ENCODE measurements around the gene ASTN2. TPM values are rescaled to one million over a fixed set of nuclear protein-coding genes. Genes with fewer than 3 reads are reported as not detected.

Gene ASTN2
- total and polyA plus RNA-seq, 2 donors (not counting 3 experiments of a cell fraction or from before 2014, with no cell fraction given) = 1.0 to 1.9 TPM

- no TSS peak for BruUV-seq (replicated peaks)
- no peak overlapping the region for H3K4me2 ChIP-seq (ENCODE audit: insufficient read depth, low read length)
- H3K36me3 ChIP-seq (ENCODE audit: control insufficient read depth in 2 of 2, extremely low read depth in 1 of 2, insufficient read depth in 2 of 2, low read length in 2 of 2) = no peaks in the 10 kb centered on the region
- POLR2A ChIA-PET = no interaction called here
- no peaks in the 10 kb centered on the region for H3K9me1 ChIP-seq (replicated peaks; ENCODE audit: control insufficient read depth, extremely low read depth, insufficient read depth, low read length)
- dilution Hi-C loops (cut with MboI; ENCODE audit: extremely low pct_ligation_motif_present, low sequenced_read_pairs) = no loop called here
- H3K4me1 ChIP-seq (ENCODE audit: control insufficient read depth, extremely low read depth, insufficient read depth, low read length) = no peaks in the 10 kb centered on the region
- H3K4me3 ChIP-seq (replicated peaks in 1 of 3; ENCODE audit: insufficient read depth in 1 of 3, low read depth in 1 of 3, low read length in 3 of 3) = no peak overlapping the region
- no peaks in the 10 kb centered on the region for H3K27me3 ChIP-seq (ENCODE audit: control insufficient read depth in 2 of 2, insufficient read depth in 2 of 2, low read length in 2 of 2)
- intact Hi-C loops (cut with micrococcal nuclease) = no loop called here
- H3K79me2 ChIP-seq (ENCODE audit: control insufficient read depth, insufficient read depth, low read length) = no peaks in the 10 kb centered on the region
- CTCF ChIA-PET = no interaction called here
- FAIRE-seq (no peak), DNase-seq (ENCODE audit: low read depth, low spot score) (no peak)
- no peak overlapping the region for H2AFZ ChIP-seq (ENCODE audit: low read depth, low read length)
- no peak overlapping the region for H3K27ac ChIP-seq (ENCODE audit: insufficient read depth, low read depth, low read length)
- no peak overlapping the region for H3K9ac ChIP-seq (replicated peaks; ENCODE audit: extremely low read depth, insufficient read depth, low read length)
- no peaks in the 10 kb centered on the region for H4K20me1 ChIP-seq (replicated peaks; ENCODE audit: control insufficient read depth, extremely low read depth, insufficient read depth, low read length)
- TF ChIP-seq, protein P1, sequence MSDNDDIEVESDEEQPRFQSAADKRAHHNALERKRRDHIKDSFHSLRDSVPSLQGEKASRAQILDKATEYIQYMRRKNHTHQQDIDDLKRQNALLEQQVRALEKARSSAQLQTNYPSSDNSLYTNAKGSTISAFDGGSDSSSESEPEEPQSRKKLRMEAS (IDR thresholded peaks at IDR 0.05; ENCODE audit: insufficient read depth, insufficient read length) = no peak
- TF ChIP-seq MYC (IDR thresholded peaks at IDR 0.05; ENCODE audit: low read depth, low read length) (no peak), FOS (IDR thresholded peaks at IDR 0.05; ENCODE audit: borderline replicate concordance, insufficient read depth, low read length) (no peak), EZH2 (IDR thresholded peaks at IDR 0.05; ENCODE audit: borderline replicate concordance, low read depth, low read length, severe bottlenecking) (no peak), POLR2A (IDR thresholded peaks at IDR 0.05; ENCODE audit: low read depth, low read length) (no peak), JUN (IDR thresholded peaks at IDR 0.05; ENCODE audit: borderline replicate concordance, insufficient read depth, insufficient read length, low read depth) (no peak), POLR2AphosphoS5 (IDR thresholded peaks at IDR 0.05; ENCODE audit: insufficient read depth, low read depth, low read length) (no peak), GATA2 (IDR thresholded peaks at IDR 0.05; ENCODE audit: insufficient read depth, insufficient read length, low read depth, low read length) (no peak)
- TF ChIP-seq, protein P2, sequence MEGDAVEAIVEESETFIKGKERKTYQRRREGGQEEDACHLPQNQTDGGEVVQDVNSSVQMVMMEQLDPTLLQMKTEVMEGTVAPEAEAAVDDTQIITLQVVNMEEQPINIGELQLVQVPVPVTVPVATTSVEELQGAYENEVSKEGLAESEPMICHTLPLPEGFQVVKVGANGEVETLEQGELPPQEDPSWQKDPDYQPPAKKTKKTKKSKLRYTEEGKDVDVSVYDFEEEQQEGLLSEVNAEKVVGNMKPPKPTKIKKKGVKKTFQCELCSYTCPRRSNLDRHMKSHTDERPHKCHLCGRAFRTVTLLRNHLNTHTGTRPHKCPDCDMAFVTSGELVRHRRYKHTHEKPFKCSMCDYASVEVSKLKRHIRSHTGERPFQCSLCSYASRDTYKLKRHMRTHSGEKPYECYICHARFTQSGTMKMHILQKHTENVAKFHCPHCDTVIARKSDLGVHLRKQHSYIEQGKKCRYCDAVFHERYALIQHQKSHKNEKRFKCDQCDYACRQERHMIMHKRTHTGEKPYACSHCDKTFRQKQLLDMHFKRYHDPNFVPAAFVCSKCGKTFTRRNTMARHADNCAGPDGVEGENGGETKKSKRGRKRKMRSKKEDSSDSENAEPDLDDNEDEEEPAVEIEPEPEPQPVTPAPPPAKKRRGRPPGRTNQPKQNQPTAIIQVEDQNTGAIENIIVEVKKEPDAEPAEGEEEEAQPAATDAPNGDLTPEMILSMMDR (IDR thresholded peaks at IDR 0.05; ENCODE audit: extremely low read depth in 1 of 2, insufficient read depth in 1 of 2, low read depth in 1 of 2, low read length in 2 of 2) = no peak
- H3K9me3 ChIP-seq (replicated peaks; ENCODE audit: control insufficient read depth, insufficient read depth, low read length) = no peaks in the 10 kb centered on the region
These were observed 80.8 kb downstream of the ASTN2 start for GRCh38 chr9:117334101-117334500.

All from endothelial cell of umbilical vein (primary cell).